SU-DHL-6 (cell line): ENCODE results near the gene HOXC4.

Experiments
- H2AFZ ChIP-seq: fragments of 200-600 bp; sonication (generic); 2 replicates; pipeline ENCODE4 v1.6.1; 2014; ENCODE audit warnings: low read depth, mild to moderate bottlenecking, moderate library complexity, mixed read lengths, antibody characterized with exemption, low read length; ENCODE audit not compliant: severe bottlenecking
- H3F3A ChIP-seq: fragments of 200-600 bp; shearing (Covaris generic); 2 replicates; pipeline ENCODE4 v1.6.0; 2016; ENCODE audit warnings: antibody characterized with exemption, mild to moderate bottlenecking; ENCODE audit not compliant: insufficient read depth
- H3K27ac ChIP-seq: fragments of 200-600 bp; sonication (generic); 2 replicates; pipeline ENCODE4 v1.5.1; 2016; ENCODE audit warnings: low read depth, mild to moderate bottlenecking, low read length, moderate library complexity, mixed read lengths
- H3K27me3 ChIP-seq: fragments of 200-600 bp; sonication (generic), shearing (Covaris generic); 2 replicates; pipeline ENCODE4 v1.6.0; 2014; ENCODE audit warnings: mild to moderate bottlenecking, low read length
- H3K36me3 ChIP-seq: fragments of 200-600 bp; sonication (generic); 2 replicates; pipeline ENCODE4 v1.6.1; 2014; ENCODE audit warnings: mild to moderate bottlenecking, low read length, mixed read lengths
- H3K4me2 ChIP-seq: fragments of 300-600, 200-600 bp; shearing (Covaris generic), sonication (generic); 2 replicates; pipeline ENCODE4 v1.6.0; 2014; ENCODE audit warnings: low read length, low read depth, mild to moderate bottlenecking; ENCODE audit not compliant: poor library complexity, severe bottlenecking
- H3K4me3 ChIP-seq: fragments of 200-600 bp; sonication (generic); 2 replicates; pipeline ENCODE4 v1.5.1; 2014; ENCODE audit warnings: antibody characterized with exemption, low read length, mild to moderate bottlenecking, mixed read lengths; ENCODE audit not compliant: insufficient read depth, poor library complexity, severe bottlenecking
- H3K79me2 ChIP-seq: fragments of 200-600 bp; sonication (generic); 2 replicates; pipeline ENCODE4 v1.6.1; 2014; ENCODE audit warnings: mild to moderate bottlenecking, low read length, moderate library complexity; ENCODE audit not compliant: insufficient read depth
- H3K9ac ChIP-seq: fragments of 200-600 bp; sonication (generic); 2 replicates; pipeline ENCODE4 v1.7.0; 2014; ENCODE audit warnings: mild to moderate bottlenecking, low read length
- H3K9me2 ChIP-seq: fragments of 200-600 bp; sonication (generic); replicated peaks from 2 replicates; pipeline ENCODE4 v1.6.1; 2014; ENCODE audit warnings: low read length; ENCODE audit not compliant: insufficient read depth
- H3K9me3 ChIP-seq: fragments of 200-600 bp; sonication (generic); 2 replicates; pipeline ENCODE4 v1.6.1; 2014; ENCODE audit warnings: low read length, mixed read lengths; ENCODE audit not compliant: insufficient read depth
- H4K20me1 ChIP-seq: fragments of 200-600 bp; sonication (generic); 2 replicates; pipeline ENCODE4 v1.6.1; 2014; ENCODE audit warnings: low read depth, mild to moderate bottlenecking, antibody characterized with exemption, low read length, moderate library complexity, mixed read lengths
- CTCF ChIP-seq: fragments of 200-600 bp; sonication (generic); IDR thresholded peaks from one replicate; pipeline ENCODE4 v1.5.1; 2017; ENCODE audit warnings: antibody characterized with exemption, mild to moderate bottlenecking, low read length, moderate library complexity; ENCODE audit not compliant: insufficient read depth, poor library complexity, severe bottlenecking
- EZH2phosphoT487 ChIP-seq: fragments of 200-600 bp; sonication (generic), shearing (Covaris generic); conservative IDR thresholded peaks from 2 replicates; pipeline ENCODE4 v1.6.1; 2018; ENCODE audit warnings: mild to moderate bottlenecking, antibody characterized with exemption, low read length, moderate library complexity, mixed read lengths

The HOXC4 gene

GRCh38 chr12:54030442-54030801, 23.2 kb upstream of the HOXC4 start:
- no peaks in the 10 kb centered on the region for H3K9me3 ChIP-seq
- TF ChIP-seq EZH2phosphoT487 (no peak), CTCF (no peak)
- no peak overlapping the region for H3K9ac ChIP-seq
- H3K27me3 ChIP-seq, result no peaks in the 10 kb centered on the region
- no peak overlapping the region for H2AFZ ChIP-seq
- H3K4me3 ChIP-seq, result no peak overlapping the region
- H3K27ac ChIP-seq, result no peak overlapping the region
- no peaks in the 10 kb centered on the region for H3F3A ChIP-seq
- no peaks in the 10 kb centered on the region for H3K36me3 ChIP-seq
- H3K9me2 ChIP-seq, result no peaks in the 10 kb centered on the region
- no peak overlapping the region for H3K4me2 ChIP-seq
- no peaks in the 10 kb centered on the region for H3K79me2 ChIP-seq
- H4K20me1 ChIP-seq, result no peaks in the 10 kb centered on the region

- Histone ChIP-seq H3K4me3 (no peak overlapping the region), H3K9me3 (no peaks in the 10 kb centered on the region), H3K9ac (no peak overlapping the region), H3K36me3 (no peaks in the 10 kb centered on the region), H3K27ac (no peak overlapping the region), H3K9me2 (no peaks in the 10 kb centered on the region), H3F3A (no peaks in the 10 kb centered on the region), H4K20me1 (no peaks in the 10 kb centered on the region), H2AFZ (no peak overlapping the region), H3K79me2 (no peaks in the 10 kb centered on the region), H3K4me2 (no peak overlapping the region), H3K27me3 (no peaks in the 10 kb centered on the region)
- no peak for TF ChIP-seq EZH2phosphoT487
These were observed 22.7 kb upstream of the HOXC4 start for GRCh38 chr12:54030889-54031471.

GRCh38 chr12:54031480-54031879, 22.2 kb upstream of the HOXC4 start:
- no peaks in the 10 kb centered on the region for H3K9me3 ChIP-seq
- no peaks in the 10 kb centered on the region for H3K79me2 ChIP-seq
- H3K4me2 ChIP-seq, result no peak overlapping the region
- no peaks in the 10 kb centered on the region for H3K27me3 ChIP-seq
- no peaks in the 10 kb centered on the region for H4K20me1 ChIP-seq
- no peaks in the 10 kb centered on the region for H3F3A ChIP-seq
- H3K27ac ChIP-seq, result no peak overlapping the region
- no peak overlapping the region for H3K4me3 ChIP-seq
- no peaks in the 10 kb centered on the region for H3K9me2 ChIP-seq
- H3K36me3 ChIP-seq, result no peaks in the 10 kb centered on the region
- H3K9ac ChIP-seq, result no peak overlapping the region
- H2AFZ ChIP-seq, result no peak overlapping the region
- TF ChIP-seq CTCF (no peak), EZH2phosphoT487 (no peak)

GRCh38 chr12:54032086-54032619, 21.5 kb upstream of the HOXC4 start:
- Histone ChIP-seq H3K4me2 (no peak overlapping the region), H3K9me3 (no peaks in the 10 kb centered on the region), H3K9me2 (no peaks in the 10 kb centered on the region), H3K9ac (no peak overlapping the region), H3F3A (no peaks in the 10 kb centered on the region), H2AFZ (no peak overlapping the region), H3K27me3 (no peaks in the 10 kb centered on the region), H3K36me3 (no peaks in the 10 kb centered on the region), H3K27ac (no peak overlapping the region), H4K20me1 (no peaks in the 10 kb centered on the region), H3K4me3 (no peak overlapping the region), H3K79me2 (no peaks in the 10 kb centered on the region)
- TF ChIP-seq EZH2phosphoT487, result no peak
